GM12878 (cell line): ENCODE data around the gene HBB.

Experiments used
- BCL11A ChIP-seq: IDR thresholded peaks from 2 replicates; pipeline ENCODE4 v1.6.1; 2011; ENCODE audit warnings: low read depth, low read length
- CEBPZ ChIP-seq: fragments of 150-350 bp; IDR thresholded peaks from 2 replicates; pipeline ENCODE4 v1.6.1; 2016; ENCODE audit warnings: low read depth, low read length
- EZH2 ChIP-seq: IDR thresholded peaks from 2 replicates; pipeline ENCODE4 v1.6.1; 2012; ENCODE audit warnings: low read depth, mild to moderate bottlenecking, control low read depth, inconsistent platforms, low read length, borderline replicate concordance; ENCODE audit not compliant: control insufficient read depth
- HDAC2 ChIP-seq: fragments of 200-600 bp; sonication (generic); IDR thresholded peaks from 2 replicates; pipeline ENCODE4 v1.6.1; 2017
- POLR2A ChIP-seq: IDR thresholded peaks from 2 replicates; pipeline ENCODE4 v1.6.1; 2011; ENCODE audit warnings: low read depth, mild to moderate bottlenecking, low read length
- SRF ChIP-seq, 2 experiments: IDR thresholded peaks; 2 replicates each; pipeline ENCODE4 v1.6.1; 2011; ENCODE audit warnings: low read depth in 2 of 2, low read length in 2 of 2, mild to moderate bottlenecking in 1 of 2, moderate library complexity in 1 of 2
- TF ChIP-seq, protein P1 (sequence below): fragments of 450-650 bp; IDR thresholded peaks from 2 replicates; pipeline ENCODE4 v1.6.1; 2017; ENCODE audit warnings: mild to moderate bottlenecking
- TF ChIP-seq, protein P2 (sequence below), 3 experiments: IDR thresholded peaks in 2 of 3; conservative IDR thresholded peaks in 1 of 3; 2 replicates each; pipeline ENCODE4 v1.5.1; 2011; ENCODE audit warnings: low read depth in 3 of 3, low read length in 3 of 3, mild to moderate bottlenecking in 3 of 3, control low read depth in 2 of 3, moderate library complexity in 2 of 3, inconsistent platforms in 1 of 3, mixed read lengths in 1 of 3; ENCODE audit not compliant: control insufficient read depth in 2 of 3, insufficient read depth in 1 of 3; ENCODE audit errors: extremely low read depth in 1 of 3
- TF ChIP-seq, protein P3 (sequence below): fragments of 450-650 bp; IDR thresholded peaks from 2 replicates; pipeline ENCODE4 v1.6.1; 2014; ENCODE audit warnings: mild to moderate bottlenecking

DNA sequence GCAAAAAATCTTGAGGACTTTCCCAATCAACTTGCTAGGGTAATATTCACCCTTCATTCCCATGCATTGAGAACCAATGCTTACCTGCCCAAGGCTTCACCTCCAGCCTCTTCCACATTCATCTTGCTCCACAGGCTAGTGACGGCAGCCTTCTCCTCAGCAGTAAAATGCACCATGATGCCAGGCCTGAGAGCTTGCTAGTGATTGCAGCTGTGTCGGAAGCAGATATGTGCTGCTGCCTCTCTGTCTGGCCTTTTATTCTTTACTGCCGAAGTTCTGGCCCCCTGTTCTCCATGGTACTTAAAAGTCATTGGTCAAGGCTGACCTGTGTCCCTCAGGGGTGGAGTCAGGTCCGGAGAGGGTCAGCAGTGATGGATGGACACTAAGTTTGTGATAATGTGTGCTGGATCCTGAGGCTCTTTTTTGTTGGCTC lies 42.9 kb upstream of the HBB start, which contains the start of gene HBE1:
- TF ChIP-seq POLR2A (no peak), SRF (IDR thresholded peaks at IDR 0.05; ENCODE audit: low read depth in 2 of 2, low read length in 2 of 2) (no peak), EZH2 (no peak), HDAC2 (no peak), BCL11A (no peak), CEBPZ (no peak)
- TF ChIP-seq, protein P1, sequence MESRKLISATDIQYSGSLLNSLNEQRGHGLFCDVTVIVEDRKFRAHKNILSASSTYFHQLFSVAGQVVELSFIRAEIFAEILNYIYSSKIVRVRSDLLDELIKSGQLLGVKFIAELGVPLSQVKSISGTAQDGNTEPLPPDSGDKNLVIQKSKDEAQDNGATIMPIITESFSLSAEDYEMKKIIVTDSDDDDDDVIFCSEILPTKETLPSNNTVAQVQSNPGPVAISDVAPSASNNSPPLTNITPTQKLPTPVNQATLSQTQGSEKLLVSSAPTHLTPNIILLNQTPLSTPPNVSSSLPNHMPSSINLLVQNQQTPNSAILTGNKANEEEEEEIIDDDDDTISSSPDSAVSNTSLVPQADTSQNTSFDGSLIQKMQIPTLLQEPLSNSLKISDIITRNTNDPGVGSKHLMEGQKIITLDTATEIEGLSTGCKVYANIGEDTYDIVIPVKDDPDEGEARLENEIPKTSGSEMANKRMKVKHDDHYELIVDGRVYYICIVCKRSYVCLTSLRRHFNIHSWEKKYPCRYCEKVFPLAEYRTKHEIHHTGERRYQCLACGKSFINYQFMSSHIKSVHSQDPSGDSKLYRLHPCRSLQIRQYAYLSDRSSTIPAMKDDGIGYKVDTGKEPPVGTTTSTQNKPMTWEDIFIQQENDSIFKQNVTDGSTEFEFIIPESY, result no peak
- TF ChIP-seq, protein P2, sequence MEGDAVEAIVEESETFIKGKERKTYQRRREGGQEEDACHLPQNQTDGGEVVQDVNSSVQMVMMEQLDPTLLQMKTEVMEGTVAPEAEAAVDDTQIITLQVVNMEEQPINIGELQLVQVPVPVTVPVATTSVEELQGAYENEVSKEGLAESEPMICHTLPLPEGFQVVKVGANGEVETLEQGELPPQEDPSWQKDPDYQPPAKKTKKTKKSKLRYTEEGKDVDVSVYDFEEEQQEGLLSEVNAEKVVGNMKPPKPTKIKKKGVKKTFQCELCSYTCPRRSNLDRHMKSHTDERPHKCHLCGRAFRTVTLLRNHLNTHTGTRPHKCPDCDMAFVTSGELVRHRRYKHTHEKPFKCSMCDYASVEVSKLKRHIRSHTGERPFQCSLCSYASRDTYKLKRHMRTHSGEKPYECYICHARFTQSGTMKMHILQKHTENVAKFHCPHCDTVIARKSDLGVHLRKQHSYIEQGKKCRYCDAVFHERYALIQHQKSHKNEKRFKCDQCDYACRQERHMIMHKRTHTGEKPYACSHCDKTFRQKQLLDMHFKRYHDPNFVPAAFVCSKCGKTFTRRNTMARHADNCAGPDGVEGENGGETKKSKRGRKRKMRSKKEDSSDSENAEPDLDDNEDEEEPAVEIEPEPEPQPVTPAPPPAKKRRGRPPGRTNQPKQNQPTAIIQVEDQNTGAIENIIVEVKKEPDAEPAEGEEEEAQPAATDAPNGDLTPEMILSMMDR (IDR thresholded peaks at IDR 0.05 in 2 of 3, conservative IDR thresholded peaks at IDR 0.05 in 1 of 3; ENCODE audit: control insufficient read depth in 2 of 3, extremely low read depth in 1 of 3, insufficient read depth in 1 of 3, low read depth in 3 of 3, low read length in 3 of 3), result no peak
- TF ChIP-seq, protein P3, sequence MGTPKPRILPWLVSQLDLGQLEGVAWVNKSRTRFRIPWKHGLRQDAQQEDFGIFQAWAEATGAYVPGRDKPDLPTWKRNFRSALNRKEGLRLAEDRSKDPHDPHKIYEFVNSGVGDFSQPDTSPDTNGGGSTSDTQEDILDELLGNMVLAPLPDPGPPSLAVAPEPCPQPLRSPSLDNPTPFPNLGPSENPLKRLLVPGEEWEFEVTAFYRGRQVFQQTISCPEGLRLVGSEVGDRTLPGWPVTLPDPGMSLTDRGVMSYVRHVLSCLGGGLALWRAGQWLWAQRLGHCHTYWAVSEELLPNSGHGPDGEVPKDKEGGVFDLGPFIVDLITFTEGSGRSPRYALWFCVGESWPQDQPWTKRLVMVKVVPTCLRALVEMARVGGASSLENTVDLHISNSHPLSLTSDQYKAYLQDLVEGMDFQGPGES, result no peak
